GM19467 (cell line): ENCODE measurements around the gene EPHB3.

Experiments
- ATAC-seq: cut with Tn5 transposase; IDR thresholded peaks from one replicate; pipeline ENCODE4 v1.9.1; 2021; ENCODE audit warnings: mild to moderate bottlenecking, moderate library complexity; ENCODE audit not compliant: unreplicated experiment

Gene EPHB3

GRCh38 chr3:184563561-184563925 lies 2.0 kb downstream of the EPHB3 start:
- no peak for ATAC-seq

GRCh38 chr3:184563941-184564684 lies 2.5 kb downstream of the EPHB3 start:
- ATAC-seq = no peak

- ATAC-seq = no peak
Observed at GRCh38 chr3:184564685-184565385, 3.2 kb downstream of the EPHB3 start.

GRCh38 chr3:184565421-184566211 lies 4.0 kb downstream of the EPHB3 start:
- ATAC-seq = no peak

GRCh38 chr3:184566441-184567414 lies 5.1 kb downstream of the EPHB3 start:
- no peak for ATAC-seq

GRCh38 chr3:184567946-184568559 lies 6.5 kb downstream of the EPHB3 start:
- no peak for ATAC-seq

GRCh38 chr3:184568560-184568923 lies 7.0 kb downstream of the EPHB3 start:
- ATAC-seq = no peak

GRCh38 chr3:184568924-184569829 lies 7.6 kb downstream of the EPHB3 start:
- ATAC-seq = no peak

- no peak for ATAC-seq
Observed at GRCh38 chr3:184570035-184570434, 8.4 kb downstream of the EPHB3 start.

GRCh38 chr3:184570489-184570888 lies 8.9 kb downstream of the EPHB3 start:
- ATAC-seq = no peak

- ATAC-seq = no peak
Observed at GRCh38 chr3:184571750-184572377, 10.3 kb downstream of the EPHB3 start.

GRCh38 chr3:184572633-184573270 lies 11.2 kb downstream of the EPHB3 start:
- no peak for ATAC-seq

GRCh38 chr3:184574515-184575417 lies 13.2 kb downstream of the EPHB3 start:
- ATAC-seq = no peak

GRCh38 chr3:184575701-184576100 lies 14.1 kb downstream of the EPHB3 start:
- ATAC-seq = no peak

GRCh38 chr3:184576457-184577240 lies 15.1 kb downstream of the EPHB3 start:
- ATAC-seq = no peak

GRCh38 chr3:184577546-184577945 lies 16.0 kb downstream of the EPHB3 start:
- ATAC-seq = no peak
